ENCODE measurements around the gene SMIM28.

SMIM28 gene

GRCh38 chr6:138377844-138378243 is at the start of gene SMIM28:
TSS of gene SMIM28 (plus strand) at chr6:138377905. CDS start at chr6:138378073, 168 bp downstream.
- TF ChIP-seq, protein P1, sequence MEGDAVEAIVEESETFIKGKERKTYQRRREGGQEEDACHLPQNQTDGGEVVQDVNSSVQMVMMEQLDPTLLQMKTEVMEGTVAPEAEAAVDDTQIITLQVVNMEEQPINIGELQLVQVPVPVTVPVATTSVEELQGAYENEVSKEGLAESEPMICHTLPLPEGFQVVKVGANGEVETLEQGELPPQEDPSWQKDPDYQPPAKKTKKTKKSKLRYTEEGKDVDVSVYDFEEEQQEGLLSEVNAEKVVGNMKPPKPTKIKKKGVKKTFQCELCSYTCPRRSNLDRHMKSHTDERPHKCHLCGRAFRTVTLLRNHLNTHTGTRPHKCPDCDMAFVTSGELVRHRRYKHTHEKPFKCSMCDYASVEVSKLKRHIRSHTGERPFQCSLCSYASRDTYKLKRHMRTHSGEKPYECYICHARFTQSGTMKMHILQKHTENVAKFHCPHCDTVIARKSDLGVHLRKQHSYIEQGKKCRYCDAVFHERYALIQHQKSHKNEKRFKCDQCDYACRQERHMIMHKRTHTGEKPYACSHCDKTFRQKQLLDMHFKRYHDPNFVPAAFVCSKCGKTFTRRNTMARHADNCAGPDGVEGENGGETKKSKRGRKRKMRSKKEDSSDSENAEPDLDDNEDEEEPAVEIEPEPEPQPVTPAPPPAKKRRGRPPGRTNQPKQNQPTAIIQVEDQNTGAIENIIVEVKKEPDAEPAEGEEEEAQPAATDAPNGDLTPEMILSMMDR (IDR thresholded peaks at IDR 0.05): no peak

GRCh38 chr6:138328210-138328609 is 49.5 kb upstream of the SMIM28 start:
- TF ChIP-seq, protein P1 (IDR thresholded peaks at IDR 0.05): no peak

DNA sequence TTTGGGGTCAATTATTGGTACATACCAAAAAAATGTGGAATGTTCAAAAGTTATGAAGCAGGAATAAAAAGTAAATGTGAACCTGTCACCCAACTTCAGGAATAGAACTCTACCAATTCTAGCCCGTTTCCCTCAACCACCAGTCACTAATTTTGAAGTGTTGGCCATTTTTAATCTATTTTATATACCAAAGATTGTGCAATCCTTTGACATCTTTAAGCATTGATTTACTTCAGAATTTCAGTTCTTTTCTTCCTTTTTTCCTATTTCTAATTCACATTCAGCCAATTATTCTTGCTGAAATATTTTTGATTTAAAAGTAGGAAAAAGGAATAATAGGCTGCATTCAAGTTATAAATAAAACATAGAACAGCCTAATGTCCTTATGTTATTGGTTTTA is 46.9 kb upstream of the SMIM28 start:
- TF ChIP-seq, protein P1 (IDR thresholded peaks at IDR 0.05): no peak

DNA sequence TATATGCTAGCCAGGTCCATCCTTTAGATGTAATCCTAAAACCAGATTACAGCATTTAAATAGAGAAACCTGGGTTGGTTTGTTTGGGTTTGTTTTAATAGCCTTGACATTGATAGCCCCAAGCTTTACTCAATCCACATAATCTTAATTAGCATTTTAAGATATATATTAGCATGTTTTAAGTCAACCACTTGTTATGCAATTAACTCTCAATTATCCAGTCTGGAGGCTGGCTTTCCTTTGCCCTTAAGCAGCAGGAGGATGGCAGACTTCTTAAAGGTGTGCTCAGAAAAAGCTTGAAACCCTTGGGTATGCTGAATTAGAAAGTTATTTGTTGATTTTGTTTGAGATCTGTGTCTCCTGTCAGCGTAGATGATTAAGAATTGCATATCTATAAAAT is 46.3 kb upstream of the SMIM28 start:
- TF ChIP-seq, protein P1 (IDR thresholded peaks at IDR 0.05): no peak

DNA sequence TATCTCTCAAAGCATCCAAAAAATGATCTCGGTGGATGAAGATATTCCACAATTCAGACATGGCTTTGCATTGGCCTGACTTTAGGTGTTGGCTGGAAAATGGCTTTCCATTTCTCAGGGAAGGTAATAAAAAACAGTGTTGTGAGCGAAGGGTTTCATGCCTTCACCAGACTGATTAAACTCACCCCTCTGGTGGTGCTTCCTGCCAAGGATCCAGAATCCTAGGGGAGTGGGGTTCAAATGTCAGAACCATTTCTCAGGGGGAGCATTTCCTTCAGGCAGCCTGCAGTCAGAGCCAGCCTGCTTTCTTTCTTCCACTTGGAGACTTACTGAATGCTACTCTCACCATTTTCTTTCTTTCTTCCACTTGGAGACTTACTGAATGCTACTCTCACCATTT is 45.7 kb upstream of the SMIM28 start:
- TF ChIP-seq, protein P1 (IDR thresholded peaks at IDR 0.05): no peak

DNA sequence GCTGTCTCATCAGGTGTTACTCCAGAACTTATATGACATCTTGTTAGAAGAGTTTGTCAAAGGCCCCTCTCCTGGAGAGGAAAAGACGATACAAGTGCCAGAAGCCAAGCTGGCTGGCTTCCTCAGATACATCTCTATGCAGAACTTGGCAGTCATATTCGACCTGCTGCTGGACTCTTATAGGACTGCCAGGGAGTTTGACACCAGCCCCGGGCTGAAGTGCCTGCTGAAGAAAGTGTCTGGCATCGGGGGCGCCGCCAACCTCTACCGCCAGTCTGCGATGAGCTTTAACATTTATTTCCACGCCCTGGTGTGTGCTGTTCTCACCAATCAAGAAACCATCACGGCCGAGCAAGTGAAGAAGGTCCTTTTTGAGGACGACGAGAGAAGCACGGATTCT is 43.7 kb upstream of the SMIM28 start:
- TF ChIP-seq, protein P1 (IDR thresholded peaks at IDR 0.05): no peak

GRCh38 chr6:138334963-138335362 is 42.7 kb upstream of the SMIM28 start:
- TF ChIP-seq, protein P1 (IDR thresholded peaks at IDR 0.05): no peak

- TF ChIP-seq, protein P1 (IDR thresholded peaks at IDR 0.05): no peak
Observed at GRCh38 chr6:138336221-138336620, 41.5 kb upstream of the SMIM28 start.
